Activated CD4-positive, alpha-beta T cell treated with anti-CD3 and anti-CD28 coated beads for 48 hours (primary cell): ENCODE data around the gene SLC35G2.
"Not testable (repeated sequence)": the region's sequence is repeated elsewhere in the genome, so short reads cannot be mapped to it uniquely, and the experiment has no call there.

Experiments
- DNase-seq: peaks from one replicate; pipeline ENCODE4 v3.0.0-alpha.2; 2020

Gene SLC35G2

GRCh38 chr3:136818769-136819391, at the start of gene SLC35G2:
Gene SLC35G2 (plus strand): TSS chr3:136819126. CDS start chr3:136854461, 35,335 bp downstream.
- DNase-seq = peak; percentile 41

GRCh38 chr3:136772709-136773108, 46.2 kb upstream of the SLC35G2 start:
- DNase-seq = no peak

GRCh38 chr3:136778865-136779264, 40.1 kb upstream of the SLC35G2 start:
- DNase-seq = no peak

- DNase-seq = no peak
Measured at GRCh38 chr3:136780741-136781140, 38.2 kb upstream of the SLC35G2 start.

- no peak for DNase-seq
Measured at GRCh38 chr3:136783708-136784191, 35.2 kb upstream of the SLC35G2 start.

- peak; percentile 21 for DNase-seq
Measured at GRCh38 chr3:136787349-136787748, 31.6 kb upstream of the SLC35G2 start.

- no peak for DNase-seq
Measured at GRCh38 chr3:136788154-136788553, 30.8 kb upstream of the SLC35G2 start.

- DNase-seq = no peak
Measured at GRCh38 chr3:136789976-136790375, 28.9 kb upstream of the SLC35G2 start.

- no peak for DNase-seq
Measured at GRCh38 chr3:136790786-136791185, 28.1 kb upstream of the SLC35G2 start.

- DNase-seq = no peak
Measured at GRCh38 chr3:136792556-136793330, 26.2 kb upstream of the SLC35G2 start.

GRCh38 chr3:136801146-136801545, 17.8 kb upstream of the SLC35G2 start:
- DNase-seq = not testable (repeated sequence)

- no peak for DNase-seq
Measured at GRCh38 chr3:136802481-136802996, 16.4 kb upstream of the SLC35G2 start.

- DNase-seq = no peak
Measured at GRCh38 chr3:136804141-136804540, 14.8 kb upstream of the SLC35G2 start.

GRCh38 chr3:136804813-136805212, 14.1 kb upstream of the SLC35G2 start:
- no peak for DNase-seq

GRCh38 chr3:136805795-136806194, 13.1 kb upstream of the SLC35G2 start:
- DNase-seq = no peak

- DNase-seq = no peak
Measured at GRCh38 chr3:136811701-136812100, 7.2 kb upstream of the SLC35G2 start.

GRCh38 chr3:136817448-136817847, 1.5 kb upstream of the SLC35G2 start:
- DNase-seq = no peak

- DNase-seq = peak; percentile 73
Measured at GRCh38 chr3:136818191-136818768, 646 bp upstream of the SLC35G2 start.

GRCh38 chr3:136819392-136819730, 435 bp downstream of the SLC35G2 start:
- DNase-seq = peak; percentile 47

GRCh38 chr3:136819731-136820679, 1.1 kb downstream of the SLC35G2 start:
- DNase-seq = peak; percentile 38

- DNase-seq = no peak
Measured at GRCh38 chr3:136831461-136831860, 12.5 kb downstream of the SLC35G2 start.

- no peak for DNase-seq
Measured at GRCh38 chr3:136835089-136835812, 16.3 kb downstream of the SLC35G2 start.
